ENCODE results near the gene TRAF3IP1.
"Not testable (repeated sequence)": the region's sequence is repeated elsewhere in the genome, so short reads cannot be mapped to it uniquely, and the experiment has no call there.

DNA sequence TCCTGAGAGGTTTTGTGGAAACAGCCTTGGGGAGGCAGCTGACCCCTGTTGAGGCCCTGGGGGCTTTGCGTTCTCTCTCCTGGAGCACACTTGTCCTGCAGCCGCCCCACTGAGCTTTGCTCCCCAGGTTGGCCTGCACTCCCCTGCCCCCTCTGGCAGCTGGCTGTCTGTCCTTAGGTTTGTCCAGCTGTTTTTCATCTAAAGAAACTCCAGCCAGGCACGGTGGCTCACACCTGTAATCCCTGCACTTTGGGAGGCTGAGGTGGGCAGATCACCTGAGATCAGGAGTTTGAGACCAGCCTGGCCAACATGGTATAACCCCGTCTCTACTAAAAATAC is 84.9 kb downstream of the TRAF3IP1 start:
- TF ChIP-seq, protein P1, sequence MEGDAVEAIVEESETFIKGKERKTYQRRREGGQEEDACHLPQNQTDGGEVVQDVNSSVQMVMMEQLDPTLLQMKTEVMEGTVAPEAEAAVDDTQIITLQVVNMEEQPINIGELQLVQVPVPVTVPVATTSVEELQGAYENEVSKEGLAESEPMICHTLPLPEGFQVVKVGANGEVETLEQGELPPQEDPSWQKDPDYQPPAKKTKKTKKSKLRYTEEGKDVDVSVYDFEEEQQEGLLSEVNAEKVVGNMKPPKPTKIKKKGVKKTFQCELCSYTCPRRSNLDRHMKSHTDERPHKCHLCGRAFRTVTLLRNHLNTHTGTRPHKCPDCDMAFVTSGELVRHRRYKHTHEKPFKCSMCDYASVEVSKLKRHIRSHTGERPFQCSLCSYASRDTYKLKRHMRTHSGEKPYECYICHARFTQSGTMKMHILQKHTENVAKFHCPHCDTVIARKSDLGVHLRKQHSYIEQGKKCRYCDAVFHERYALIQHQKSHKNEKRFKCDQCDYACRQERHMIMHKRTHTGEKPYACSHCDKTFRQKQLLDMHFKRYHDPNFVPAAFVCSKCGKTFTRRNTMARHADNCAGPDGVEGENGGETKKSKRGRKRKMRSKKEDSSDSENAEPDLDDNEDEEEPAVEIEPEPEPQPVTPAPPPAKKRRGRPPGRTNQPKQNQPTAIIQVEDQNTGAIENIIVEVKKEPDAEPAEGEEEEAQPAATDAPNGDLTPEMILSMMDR (IDR thresholded peaks at IDR 0.05; ENCODE audit: low read depth, low read length, missing input control) = not testable (repeated sequence)
- TF ChIP-seq ZBTB33 (IDR thresholded peaks at IDR 0.05); REST (IDR thresholded peaks at IDR 0.05); TAF1 (conservative IDR thresholded peaks at IDR 0.05); FOXA1 (IDR thresholded peaks at IDR 0.05): not testable (repeated sequence)

Data from liver (tissue), 3 donors.